T1000 (cell line): ENCODE results near the gene BANF1.

Source experiments
- DNase-seq: peaks from one replicate; lab custom pipeline; 2025; ENCODE audit warnings: mixed read lengths; lab: John Stamatoyannopoulos, UW

The BANF1 gene

GRCh38 chr11:66039765-66040164 lies 37.5 kb downstream of the BANF1 start:
- DNase-seq: no peak

DNA sequence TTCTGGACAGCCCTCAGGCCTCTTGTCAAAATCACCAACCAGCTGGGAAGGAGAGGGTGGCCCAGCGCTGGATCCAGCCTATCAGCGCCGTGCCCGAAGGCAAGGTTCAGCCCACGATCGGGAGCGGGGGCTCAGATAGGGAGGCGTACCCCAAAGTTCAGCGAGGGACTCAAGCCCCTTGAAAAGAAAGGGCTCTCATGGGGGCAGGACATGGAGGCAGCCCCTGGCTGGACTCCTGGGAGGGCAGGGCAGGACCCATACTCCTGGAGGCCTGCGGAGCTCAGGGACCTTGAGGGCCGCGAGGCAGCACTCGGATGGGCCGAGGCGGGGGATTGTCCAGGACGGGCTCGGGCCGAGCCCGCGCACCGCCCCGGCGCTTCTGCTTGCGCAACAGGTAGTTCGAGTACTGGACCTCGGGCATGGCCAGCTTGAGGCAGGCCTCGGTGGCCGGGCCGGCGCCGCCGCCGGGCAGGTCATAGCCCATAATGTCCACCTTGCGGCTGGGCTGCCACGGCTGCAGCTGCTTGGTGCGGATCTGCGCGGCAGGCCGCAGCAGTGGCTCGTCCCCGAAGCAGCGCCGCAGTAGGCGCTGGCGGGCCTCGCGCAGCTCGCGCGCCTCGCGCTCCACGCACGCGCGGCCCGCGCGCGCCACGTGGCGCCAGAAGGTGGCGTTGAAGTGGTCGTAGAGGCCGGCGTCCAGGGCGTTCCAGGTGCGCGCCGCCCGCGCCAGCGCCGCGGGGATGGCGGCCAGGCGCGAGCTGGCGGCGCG lies 40.1 kb downstream of the BANF1 start:
- DNase-seq: no peak

GRCh38 chr11:66042996-66043906 lies 40.9 kb downstream of the BANF1 start:
- no peak for DNase-seq

GRCh38 chr11:66044757-66045156 lies 42.5 kb downstream of the BANF1 start:
- DNase-seq: no peak

- DNase-seq: peak; percentile 58
Observed at GRCh38 chr11:66045177-66045639, 42.9 kb downstream of the BANF1 start.

DNA sequence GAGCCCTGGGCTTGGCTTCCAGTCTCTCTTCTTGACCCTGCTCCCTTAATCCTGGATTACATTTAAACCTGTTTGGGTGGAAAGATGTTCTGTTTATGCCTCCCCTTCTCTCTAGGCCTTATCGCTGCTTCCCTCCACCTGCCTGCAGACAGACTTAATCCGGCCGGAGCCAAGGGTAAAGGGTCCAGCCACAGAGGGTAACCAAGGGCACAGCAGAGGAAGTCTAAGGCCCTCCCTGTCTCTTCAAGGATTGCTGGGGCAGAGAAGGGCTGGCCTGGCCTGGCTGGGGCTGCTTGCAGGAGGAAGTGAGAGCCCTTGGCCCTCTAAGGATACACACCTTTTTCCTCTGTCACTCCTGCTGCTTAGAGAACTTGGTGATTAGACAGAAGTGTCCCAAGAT lies 44.6 kb downstream of the BANF1 start:
- DNase-seq: no peak

- DNase-seq: no peak
Observed at GRCh38 chr11:66047541-66048365, 45.5 kb downstream of the BANF1 start.

- no peak for DNase-seq
Observed at GRCh38 chr11:66048547-66049323, 46.4 kb downstream of the BANF1 start, which contains the start of gene GAL3ST3. Gene GAL3ST3 (minus strand): TSS chr11:66049161. CDS start chr11:66045415, 3,746 bp downstream.

DNA sequence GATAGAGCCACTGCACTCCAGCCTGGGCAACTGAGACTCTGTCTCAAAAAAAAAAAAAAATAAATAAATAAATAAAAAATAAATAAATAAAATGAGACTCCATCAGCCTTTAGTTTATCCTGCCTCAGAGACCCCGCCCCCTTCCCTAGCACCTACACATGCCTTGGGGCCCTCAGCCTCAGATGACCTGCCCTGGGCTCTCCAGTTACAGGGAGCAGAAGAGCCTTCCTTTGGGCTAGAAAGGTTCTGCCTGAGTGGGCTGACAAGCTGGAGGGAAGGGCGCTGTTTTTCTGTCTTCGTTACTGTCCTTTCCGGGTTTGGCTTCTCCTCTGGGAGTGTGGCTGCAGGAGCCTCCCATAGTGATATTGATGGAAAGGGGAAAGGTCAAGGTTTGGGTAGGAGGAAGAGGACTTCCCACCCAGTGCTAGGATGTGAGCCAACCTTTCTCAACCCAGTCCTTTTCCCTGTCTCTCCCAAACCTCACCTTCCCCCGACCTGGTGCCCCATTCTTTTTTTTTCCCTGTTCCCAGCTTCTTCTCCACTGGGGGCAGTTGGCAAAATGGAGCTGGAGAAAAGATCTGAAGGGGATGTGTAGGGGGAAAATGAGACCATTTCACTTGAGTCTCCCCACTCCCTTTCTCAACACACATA lies 48.4 kb downstream of the BANF1 start:
- no peak for DNase-seq

DNA sequence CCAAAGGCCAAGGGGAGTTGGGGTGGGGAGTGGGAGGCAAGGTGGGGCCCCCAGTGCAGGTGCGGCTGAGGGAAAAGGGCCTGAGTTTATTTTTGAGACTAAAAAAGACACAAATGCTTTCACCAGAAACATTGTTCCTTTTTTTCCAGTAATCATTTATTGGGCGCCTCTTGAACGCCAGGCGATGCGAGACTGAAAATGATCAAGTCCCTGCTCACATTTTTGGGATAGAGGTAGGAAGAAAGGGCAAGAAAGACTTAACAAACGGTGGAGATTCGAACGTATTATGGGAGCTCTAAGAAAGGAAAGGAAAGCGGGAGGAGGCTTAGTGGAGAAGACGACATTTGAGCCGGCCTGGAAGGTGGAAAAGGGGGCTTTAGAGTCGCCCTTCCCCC lies 49.1 kb downstream of the BANF1 start:
- DNase-seq: no peak

- DNase-seq: peak; percentile 97
Observed at GRCh38 chr11:66051766-66052663, 49.7 kb downstream of the BANF1 start, which contains the start of gene SF3B2. Gene SF3B2 (plus strand): TSS chr11:66052364. CDS start chr11:66052385, 21 bp downstream.

GRCh38 chr11:66052664-66052982 lies 50.3 kb downstream of the BANF1 start:
- no peak for DNase-seq
